AG20443 (cell line): ENCODE data around the gene NOCT.
A peak's percentile ranks its signal among the peaks of the same experiment; 100 is the strongest.
"Not testable (repeated sequence)": the region's sequence is repeated elsewhere in the genome, so short reads cannot be mapped to it uniquely, and the experiment has no call there.

ENCODE experiments used
- DNase-seq: peaks from one replicate; pipeline ENCODE4 v3.0.0; 2012; ENCODE audit warnings: low spot score, mixed read lengths

The NOCT gene

GRCh38 chr4:139015269-139015947 is at the start of gene NOCT:
TSS of gene NOCT (plus strand) at chr4:139015781. CDS start at chr4:139015982, 201 bp downstream.
- peak; percentile 92 for DNase-seq

- DNase-seq: no peak
These were observed 48.3 kb upstream of the NOCT start for GRCh38 chr4:138967313-138967712.

- DNase-seq: peak; percentile 11
These were observed 42.4 kb upstream of the NOCT start for GRCh38 chr4:138972956-138973801.

GRCh38 chr4:138975225-138975624 is 40.4 kb upstream of the NOCT start:
- DNase-seq: no peak

GRCh38 chr4:138976526-138976925 is 39.1 kb upstream of the NOCT start:
- no peak for DNase-seq

GRCh38 chr4:138977524-138977923 is 38.1 kb upstream of the NOCT start:
- no peak for DNase-seq

- DNase-seq: no peak
These were observed 37.5 kb upstream of the NOCT start for GRCh38 chr4:138978028-138978585.

GRCh38 chr4:138978600-138978999 is 37.0 kb upstream of the NOCT start:
- DNase-seq: no peak

- no peak for DNase-seq
These were observed 35.8 kb upstream of the NOCT start for GRCh38 chr4:138979742-138980141.

GRCh38 chr4:138981930-138982390 is 33.6 kb upstream of the NOCT start:
- DNase-seq: peak; percentile 70

GRCh38 chr4:138982754-138983153 is 32.8 kb upstream of the NOCT start:
- DNase-seq: no peak

GRCh38 chr4:138983690-138984089 is 31.9 kb upstream of the NOCT start:
- DNase-seq: no peak

- no peak for DNase-seq
These were observed 30.9 kb upstream of the NOCT start for GRCh38 chr4:138984647-138985046.

- no peak for DNase-seq
These were observed 22.9 kb upstream of the NOCT start for GRCh38 chr4:138992676-138993075.

GRCh38 chr4:138996090-138996489 is 19.5 kb upstream of the NOCT start:
- DNase-seq: peak; percentile 56

GRCh38 chr4:138999666-139000065 is 15.9 kb upstream of the NOCT start:
- no peak for DNase-seq

- not testable (repeated sequence) for DNase-seq
These were observed 15.4 kb upstream of the NOCT start for GRCh38 chr4:139000134-139000533.

- DNase-seq: not testable (repeated sequence)
These were observed 14.2 kb upstream of the NOCT start for GRCh38 chr4:139001430-139001829.

GRCh38 chr4:139003668-139004067 is 11.9 kb upstream of the NOCT start:
- DNase-seq: not testable (repeated sequence)

- no peak for DNase-seq
These were observed 9.8 kb upstream of the NOCT start for GRCh38 chr4:139005774-139006173.

GRCh38 chr4:139007640-139008039 is 7.9 kb upstream of the NOCT start:
- no peak for DNase-seq

- not testable (repeated sequence) for DNase-seq
These were observed 7.3 kb upstream of the NOCT start for GRCh38 chr4:139008278-139008677.

- no peak for DNase-seq
These were observed 5.9 kb upstream of the NOCT start for GRCh38 chr4:139009702-139010101.
